ENCODE measurements around the gene CHN2. TPM values are rescaled to one million over a fixed set of nuclear protein-coding genes. Genes with fewer than 3 reads are reported as not detected.
"Not testable (repeated sequence)": the region's sequence is repeated elsewhere in the genome, so short reads cannot be mapped to it uniquely, and the experiment has no call there.

The CHN2 gene
- total RNA-seq, 2 donors from 2014 or later: 8.4 to 11.6 TPM

DNA sequence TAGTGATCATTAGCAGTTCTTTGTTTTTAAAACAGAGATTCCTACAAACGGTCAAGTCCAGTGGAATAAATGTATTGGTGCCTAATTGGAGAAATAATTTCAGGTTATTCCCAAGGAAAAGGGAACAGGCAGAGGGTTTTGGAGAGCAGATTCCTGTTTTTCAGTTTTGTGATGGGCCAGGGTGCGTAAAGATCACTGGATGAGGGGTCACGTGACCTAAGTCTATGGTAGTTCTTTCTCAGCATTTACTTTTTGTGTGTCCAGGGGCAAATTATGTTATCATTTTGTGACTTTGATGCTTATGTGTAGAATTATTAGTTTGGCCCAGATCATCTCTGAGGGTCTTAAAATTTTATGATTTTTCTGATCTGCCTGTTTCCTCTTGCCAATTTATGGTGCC is 15.2 kb downstream of the CHN2 start:
- no peak for DNase-seq (ENCODE audit: low spot score)
- intact Hi-C loops (cut with DNase I): no loop called here

DNA sequence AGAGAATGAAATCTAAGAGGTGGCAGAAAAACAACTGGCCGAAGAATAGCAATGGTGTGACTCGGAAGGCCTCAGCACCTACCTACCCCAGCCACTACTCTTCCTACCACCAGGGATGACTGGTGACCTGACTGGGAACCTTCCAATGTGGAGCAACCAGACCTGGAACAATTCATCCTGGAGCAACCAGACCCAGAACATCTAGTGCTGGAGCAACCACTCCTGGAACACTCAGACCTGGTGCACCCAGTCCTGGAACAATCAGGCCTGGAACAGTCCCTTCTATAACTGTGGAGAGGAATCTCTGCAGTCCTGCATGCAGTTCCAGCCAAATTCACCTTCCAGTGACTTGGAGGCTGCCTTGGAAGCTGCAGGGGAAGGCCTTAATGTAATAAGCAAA is 18.2 kb downstream of the CHN2 start:
- DNase-seq (ENCODE audit: low spot score); intact Hi-C loops (cut with DNase I): not testable (repeated sequence)

GRCh38 chr7:29214056-29214455 is 19.5 kb downstream of the CHN2 start:
- intact Hi-C loops (cut with DNase I): no loop called here
- DNase-seq (ENCODE audit: low spot score): no peak

DNA sequence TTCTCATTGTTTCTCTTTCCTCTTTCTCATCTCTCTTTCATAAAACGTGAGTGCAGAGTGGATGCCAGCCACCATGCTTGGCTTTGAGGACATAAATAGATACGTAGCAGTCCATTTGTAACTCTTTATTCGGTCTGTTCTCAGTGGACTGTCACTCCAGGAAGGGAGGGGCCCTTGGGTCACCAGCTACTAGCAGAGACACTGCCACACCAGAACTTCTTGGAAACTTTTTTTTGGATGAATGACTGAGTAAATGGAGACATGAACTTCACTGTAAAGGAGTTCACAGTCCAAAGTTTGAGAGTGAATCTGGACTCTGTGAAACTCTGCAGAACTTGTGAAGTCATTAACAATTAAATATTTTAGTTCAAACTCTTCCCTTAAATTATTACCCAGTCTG is 20.2 kb downstream of the CHN2 start:
- no peak for DNase-seq (ENCODE audit: low spot score)
- intact Hi-C loops (cut with DNase I): no loop called here

- intact Hi-C loops (cut with DNase I): no loop called here
Observed at GRCh38 chr7:29216128-29216527, 21.6 kb downstream of the CHN2 start.

GRCh38 chr7:29217113-29217512 is 22.5 kb downstream of the CHN2 start:
- intact Hi-C loops (cut with DNase I): no loop called here

More at GRCh38 chr7:29216128-29216527, 21.6 kb downstream of the CHN2 start:
- no peak for DNase-seq (ENCODE audit: low spot score)

GRCh38 chr7:29224726-29225125 is 30.2 kb downstream of the CHN2 start:
- no peak for DNase-seq (ENCODE audit: low spot score)
- intact Hi-C loops (cut with DNase I): no loop called here

More at GRCh38 chr7:29217113-29217512, 22.5 kb downstream of the CHN2 start:
- DNase-seq (ENCODE audit: low spot score): no peak

- no peak for DNase-seq (ENCODE audit: low spot score)
- intact Hi-C loops (cut with DNase I): no loop called here
Observed at GRCh38 chr7:29228289-29229011, 33.9 kb downstream of the CHN2 start.

DNA sequence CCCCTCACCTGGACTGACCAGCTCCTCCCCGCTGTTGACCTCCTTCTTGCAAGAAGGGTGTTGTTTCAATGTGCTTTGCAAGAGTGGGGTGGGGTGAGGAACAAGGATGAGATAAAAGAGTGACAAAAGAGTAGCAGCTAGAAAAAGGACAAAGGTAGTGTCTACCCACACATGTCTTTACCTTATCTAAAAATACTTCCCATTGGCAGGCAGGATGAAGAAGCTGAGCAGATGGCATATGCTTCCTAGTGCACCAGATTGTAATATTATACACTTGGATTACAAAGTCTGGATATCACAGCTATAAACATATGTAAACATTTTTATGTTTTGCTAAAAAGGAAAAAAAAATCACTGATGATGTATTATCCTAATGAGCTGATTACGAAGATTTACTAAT is 34.5 kb downstream of the CHN2 start:
- intact Hi-C loops (cut with DNase I): no loop called here
- DNase-seq (ENCODE audit: low spot score): no peak

DNA sequence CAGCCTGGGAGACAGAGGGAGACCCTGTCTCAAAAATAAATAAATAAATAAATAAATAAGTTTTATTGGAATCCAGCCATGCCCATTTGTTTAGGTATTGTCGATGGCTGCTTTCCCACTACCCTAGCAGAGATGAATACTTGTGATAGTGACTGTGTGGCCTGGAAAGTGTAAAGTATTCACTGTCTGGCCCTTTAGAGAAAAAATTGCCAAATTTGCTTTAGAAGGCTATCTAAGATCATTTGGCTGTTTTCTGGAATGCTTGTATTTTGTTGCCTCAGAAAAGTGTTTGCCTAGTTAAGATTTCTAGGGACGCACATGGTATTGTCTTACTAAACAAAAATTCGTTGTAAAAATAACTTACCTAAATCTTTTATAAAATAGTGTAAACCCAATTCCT is 35.4 kb downstream of the CHN2 start:
- no peak for DNase-seq (ENCODE audit: low spot score)
- intact Hi-C loops (cut with DNase I): loop anchor here in 1 of 2 donors (2.0 kb wide), 1 partner anchor 55 kb away; no protein-coding TSS in a partner anchor

- no peak for DNase-seq (ENCODE audit: low spot score)
- intact Hi-C loops (cut with DNase I): loop anchor here in 1 of 2 donors (2.0 kb wide), 1 partner anchor 56 kb away; no protein-coding TSS in a partner anchor
Observed at GRCh38 chr7:29230871-29231345, 36.3 kb downstream of the CHN2 start.

DNA sequence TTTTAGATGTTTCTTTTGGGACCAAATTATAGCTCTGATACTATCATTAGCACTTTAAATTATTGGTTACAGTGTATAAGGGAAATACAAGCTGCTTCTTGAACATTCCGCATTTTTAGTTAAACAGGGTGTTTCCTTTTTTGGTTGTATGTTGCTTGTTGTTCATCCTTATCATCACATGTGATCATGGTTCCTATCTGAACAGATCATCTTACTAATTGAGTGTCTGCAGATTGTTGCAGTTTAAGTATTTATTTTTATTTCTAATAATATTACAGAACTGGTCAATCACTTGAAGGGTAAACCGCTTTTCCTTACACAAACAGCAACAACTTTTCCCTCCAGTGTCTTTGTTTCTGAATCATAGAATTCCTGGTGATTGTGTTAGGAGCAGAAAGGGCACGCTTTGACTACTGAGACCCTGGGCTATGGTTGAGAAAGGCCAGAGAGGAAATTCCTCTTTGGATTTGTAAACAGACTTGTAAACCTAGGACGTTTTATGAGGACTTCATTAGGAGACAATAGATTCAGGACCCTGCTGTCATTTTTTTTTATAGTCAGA is 37.2 kb downstream of the CHN2 start:
- DNase-seq (ENCODE audit: low spot score): no peak
- intact Hi-C loops (cut with DNase I): loop anchor here in 1 of 2 donors (2.0 kb wide), 1 partner anchor 57 kb away; no protein-coding TSS in a partner anchor

DNA sequence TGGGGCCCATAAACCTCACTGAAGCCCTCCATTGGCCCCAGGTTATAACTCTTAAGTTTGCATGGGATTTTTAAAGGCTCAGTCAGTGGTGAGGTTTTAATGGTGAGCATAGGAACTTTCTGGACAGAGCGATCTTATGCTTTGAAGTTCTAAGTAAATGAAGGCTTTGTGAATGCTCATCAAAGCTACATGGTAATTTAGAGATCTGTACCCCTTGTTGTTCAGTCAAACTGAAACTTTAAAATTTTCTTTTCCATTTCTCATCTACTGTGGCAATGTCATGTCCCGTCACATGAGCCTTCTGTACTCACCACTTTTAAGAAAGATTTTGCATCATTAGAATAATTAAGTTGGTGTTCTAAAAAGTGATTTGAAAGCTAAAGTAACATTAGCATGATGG is 39.9 kb downstream of the CHN2 start:
- DNase-seq (ENCODE audit: low spot score): no peak
- intact Hi-C loops (cut with DNase I): no loop called here

GRCh38 chr7:29236071-29236580 is 41.6 kb downstream of the CHN2 start:
- intact Hi-C loops (cut with DNase I): no loop called here
- DNase-seq (ENCODE audit: low spot score): no peak

DNA sequence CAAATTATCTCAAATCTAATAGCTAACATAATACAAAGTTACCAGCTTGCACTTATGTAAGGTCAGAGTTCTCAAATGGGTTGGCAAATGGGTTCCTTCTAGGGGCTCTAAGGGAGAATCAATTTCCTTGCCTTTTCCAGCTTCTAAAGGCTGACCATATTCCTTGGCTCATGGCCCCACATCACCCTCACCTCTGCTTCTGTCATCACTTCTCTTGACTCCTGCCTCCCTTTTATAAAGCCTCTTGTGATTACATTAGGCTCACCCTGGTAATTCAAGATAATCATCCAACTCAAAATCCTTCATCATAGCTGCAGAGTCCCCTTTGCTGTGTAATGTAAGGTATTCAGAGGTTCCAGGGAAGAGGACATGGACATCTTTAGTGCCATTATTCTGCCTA is 42.1 kb downstream of the CHN2 start:
- intact Hi-C loops (cut with DNase I): no loop called here
- DNase-seq (ENCODE audit: low spot score): no peak

DNA sequence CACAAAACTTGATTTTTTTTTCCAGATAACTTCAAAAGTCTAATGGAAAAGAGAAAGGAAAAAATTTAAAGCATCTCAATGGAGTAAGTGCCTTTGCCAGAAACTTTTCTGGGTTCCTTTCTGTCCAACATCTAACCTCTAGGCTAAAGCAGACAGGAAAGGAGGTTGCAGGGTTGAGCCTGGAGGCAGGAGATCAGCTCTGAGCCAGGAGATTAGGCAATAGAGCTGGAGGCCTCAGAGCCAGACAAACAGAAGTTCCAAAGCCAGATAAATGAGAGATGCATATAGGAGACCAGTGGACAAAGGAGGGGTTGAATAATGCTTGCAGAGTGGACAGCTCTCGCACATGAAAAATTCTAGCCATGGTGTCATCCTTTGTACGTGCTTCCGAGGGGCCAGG is 42.9 kb downstream of the CHN2 start:
- DNase-seq (ENCODE audit: low spot score): no peak
- intact Hi-C loops (cut with DNase I): no loop called here

- no peak for DNase-seq (ENCODE audit: low spot score)
- intact Hi-C loops (cut with DNase I): no loop called here
Observed at GRCh38 chr7:29239638-29240037, 45.1 kb downstream of the CHN2 start.

DNA sequence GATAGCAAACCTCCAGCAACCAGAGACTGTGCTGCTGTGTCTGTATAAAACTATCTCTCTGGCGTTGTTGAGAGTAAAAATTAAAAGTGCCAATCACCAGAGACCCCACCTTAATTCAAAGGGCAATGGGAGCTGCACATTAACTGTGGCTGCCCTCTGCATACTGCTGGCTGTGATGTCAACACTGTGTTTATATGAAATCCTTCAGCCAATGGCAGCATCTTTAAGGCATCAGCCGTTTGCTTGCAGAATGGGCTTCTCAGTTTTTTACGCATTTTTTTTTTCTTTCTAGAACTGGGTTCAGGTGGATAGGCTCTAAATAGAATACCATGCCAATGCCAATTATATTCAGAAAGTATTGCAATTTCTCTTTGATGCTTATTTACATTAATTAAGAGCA is 47.7 kb downstream of the CHN2 start:
- intact Hi-C loops (cut with DNase I): no loop called here

DNA sequence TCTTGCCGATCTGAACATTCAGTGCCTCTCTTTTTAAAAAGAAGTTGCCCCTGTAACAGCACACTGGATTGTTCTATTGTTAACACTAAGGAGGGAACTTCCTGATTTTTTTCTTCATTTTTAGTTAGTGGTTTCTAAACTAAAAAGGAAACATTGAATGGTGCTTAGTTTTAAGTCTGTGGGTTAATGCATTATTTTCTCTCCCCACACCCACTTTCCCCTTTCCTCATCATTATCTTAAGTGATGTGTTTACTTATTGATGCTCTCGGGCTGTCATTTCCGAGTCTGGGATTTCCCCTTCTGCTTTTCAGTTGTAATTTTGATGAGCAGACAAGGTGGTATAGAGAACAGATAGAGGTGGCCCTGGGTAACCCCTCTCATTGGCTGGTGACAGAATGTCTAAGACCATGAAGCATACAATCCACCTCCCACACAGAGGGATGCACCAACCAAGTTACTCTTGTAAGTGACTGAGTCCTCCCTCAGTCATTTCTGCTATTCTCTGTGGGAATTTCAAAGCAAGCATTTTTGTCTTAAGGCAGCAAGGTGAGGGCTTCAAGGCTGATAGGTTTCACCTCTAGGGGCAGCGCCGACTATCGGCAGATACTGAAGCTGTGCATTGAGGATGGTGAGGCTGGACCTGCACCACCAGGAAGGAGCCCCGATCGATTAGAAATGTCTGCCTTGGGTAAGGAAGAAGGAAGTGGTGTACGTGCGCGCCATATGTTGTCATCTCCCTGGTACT is 49.5 kb downstream of the CHN2 start:
- intact Hi-C loops (cut with DNase I): no loop called here
- DNase-seq (ENCODE audit: low spot score): no peak

More for the DNA sequence above, 47.7 kb downstream of the CHN2 start:
- DNase-seq (ENCODE audit: low spot score): no peak
